CD4-positive, alpha-beta memory T cell (primary cell): ENCODE results near the gene FSTL4. TPM values are rescaled to one million over a fixed set of nuclear protein-coding genes. Genes with fewer than 3 reads are reported as not detected.

Experiments
- CTCF ChIA-PET: fragments of 350-600 bp; sonication (Branson Sonifier 250); formaldehyde crosslinking; loops from one replicate; lab custom pipeline; 2021; ENCODE audit warnings: inconsistent platforms; ENCODE audit not compliant: partially characterized antibody; lab: Charles Lee
- POLR2A ChIA-PET: fragments of 350-600 bp; sonication (Branson Sonifier 250); formaldehyde crosslinking; loops from one replicate; lab custom pipeline; 2021; ENCODE audit not compliant: partially characterized antibody; lab: Charles Lee
- DNase-seq, 5 donors: peaks; one replicate each; pipeline versions ENCODE4 v3.0.0 to v3.0.0-alpha.2; 2020 to 2022; ENCODE audit warnings: mixed read lengths in 1 of 5
- H3K27ac ChIP-seq: one replicate; pipeline ENCODE4 v1.7.0; 2013; ENCODE audit warnings: low read depth, low read length
- H3K27me3 ChIP-seq: 2 replicates; pipeline ENCODE4 v1.7.0; 2013; ENCODE audit warnings: mild to moderate bottlenecking, low read length, moderate library complexity; ENCODE audit not compliant: insufficient read depth
- H3K36me3 ChIP-seq: 2 replicates; pipeline ENCODE4 v1.7.0; 2013; ENCODE audit warnings: mild to moderate bottlenecking, low read length, moderate library complexity; ENCODE audit not compliant: insufficient read depth
- H3K4me1 ChIP-seq: 2 replicates; pipeline ENCODE4 v1.7.0; 2013; ENCODE audit warnings: mild to moderate bottlenecking, low read length, moderate library complexity; ENCODE audit not compliant: insufficient read depth
- H3K4me3 ChIP-seq, 2 donors: one replicate each; pipeline ENCODE4 v1.7.0; 2013; ENCODE audit warnings: low read length in 2 of 2, mild to moderate bottlenecking in 1 of 2
- H3K9me3 ChIP-seq, 2 donors: one replicate each; pipeline ENCODE4 v1.7.0; 2013; ENCODE audit warnings: low read length in 2 of 2, control low read depth in 1 of 2; ENCODE audit not compliant: control insufficient read depth in 1 of 2
- H3K27ac Mint-ChIP-seq, 7 donors: one replicate each; pipeline ENCODE4 v1.8.0; 2020 to 2021; ENCODE audit warnings: mixed read lengths in 7 of 7, mild to moderate bottlenecking in 6 of 7, inconsistent platforms in 3 of 7, moderate library complexity in 3 of 7
- H3K27me3 Mint-ChIP-seq, 2 donors: one replicate each; pipeline ENCODE4 v1.8.0; 2020 to 2021; ENCODE audit warnings: mixed read lengths in 2 of 2
- H3K36me3 Mint-ChIP-seq, 2 donors: one replicate each; pipeline ENCODE4 v1.8.0; 2020 to 2021; ENCODE audit warnings: mixed read lengths in 2 of 2, inconsistent platforms in 1 of 2, mild to moderate bottlenecking in 1 of 2
- H3K4me1 Mint-ChIP-seq, 4 donors: one replicate each; pipeline ENCODE4 v1.8.0; 2020 to 2021; ENCODE audit warnings: mixed read lengths in 4 of 4, mild to moderate bottlenecking in 1 of 4
- H3K4me3 Mint-ChIP-seq, 8 donors: one replicate each; pipeline ENCODE4 v1.8.0; 2020 to 2021; ENCODE audit warnings: mixed read lengths in 8 of 8, mild to moderate bottlenecking in 7 of 8, moderate library complexity in 6 of 8, inconsistent platforms in 3 of 8
- H3K9me3 Mint-ChIP-seq, 8 donors: one replicate each; pipeline ENCODE4 v1.8.0; 2020 to 2021; ENCODE audit warnings: mixed read lengths in 8 of 8, mild to moderate bottlenecking in 5 of 8, inconsistent platforms in 3 of 8, moderate library complexity in 1 of 8
- intact Hi-C: fragments of 100-400 bp; cut with micrococcal nuclease; formaldehyde crosslinking; loops from one replicate; pipeline ENCODE4 v1.15.1; 2023
- polyA plus RNA-seq, 2 donors: library from polyadenylated mRNA; unstranded; fragments of 300-500 nt; fragmentation: Illumina TruSeq; gene quantifications; one replicate each; pipeline ENCODE4 v1.2.3, GENCODE V29; 2021
- total RNA-seq, 2 experiments: library from RNA; stranded (reverse); gene quantifications; one replicate each; pipeline ENCODE4 v1.2.3, GENCODE V29; 2021

The FSTL4 gene
- total and polyA plus RNA-seq, 4 experiments from 2014 or later, result not detected

DNA sequence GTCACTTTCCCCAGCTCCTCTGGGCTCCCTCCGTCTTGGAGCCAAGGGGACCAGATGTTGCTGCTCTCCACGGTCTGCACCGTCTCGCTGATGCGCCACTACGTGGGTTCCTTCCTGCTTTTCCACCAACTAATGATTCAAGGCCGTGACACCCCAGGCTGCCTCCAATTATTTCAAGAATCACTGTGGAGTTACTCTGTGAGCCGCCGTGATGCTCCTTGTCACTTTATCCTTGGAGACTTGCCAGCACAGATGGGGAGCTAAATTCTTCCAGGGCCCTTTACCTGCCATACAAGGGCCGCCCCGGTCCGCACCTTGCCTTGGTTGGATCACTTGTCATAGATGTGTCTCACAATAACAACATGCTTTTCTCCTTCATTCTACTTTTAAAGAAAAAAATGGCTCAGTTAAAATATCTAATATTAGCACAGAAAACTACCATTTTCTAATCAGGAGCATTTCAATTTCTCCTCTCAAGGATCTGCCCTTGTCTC lies 202.0 kb downstream of the FSTL4 start:
- no peaks in the 10 kb centered on the region for H3K36me3 Mint-ChIP-seq
- intact Hi-C loops, result no loop called here

DNA sequence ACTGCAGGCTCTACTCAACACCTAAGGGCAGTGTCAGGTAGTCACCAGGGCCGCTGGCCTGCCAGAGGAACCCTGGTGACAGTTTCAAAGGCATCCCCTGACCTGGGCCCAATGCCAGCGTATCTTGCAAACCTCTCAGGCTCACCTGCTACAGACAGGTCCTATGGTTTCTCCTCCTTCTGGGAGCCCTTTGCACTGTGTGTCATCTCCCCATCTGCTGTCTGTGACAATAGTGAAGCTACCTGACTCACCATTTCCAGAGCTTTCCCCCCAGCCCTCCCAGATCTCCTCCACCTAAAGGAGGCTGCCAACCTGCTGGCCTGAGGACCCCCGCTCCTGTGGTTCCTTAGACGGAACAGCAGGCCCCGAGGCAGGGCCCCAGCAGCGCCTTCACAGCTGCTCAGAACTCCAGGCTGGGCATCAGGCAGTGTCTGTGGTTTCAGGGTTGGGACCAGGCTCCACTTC lies 203.1 kb downstream of the FSTL4 start:
- Mint-ChIP-seq H3K9me3 (no peaks in the 10 kb centered on the region), H3K4me1 (no peaks in the 10 kb centered on the region), H3K36me3 (no peaks in the 10 kb centered on the region), H3K4me3 (no peak overlapping the region), H3K27ac (no peak overlapping the region), H3K27me3 (peaks cover 9 to 19% of the 10 kb centered on the region in 2 donors)
- Histone ChIP-seq H3K9me3 (no peaks in the 10 kb centered on the region), H3K4me1 (no peaks in the 10 kb centered on the region), H3K36me3 (no peaks in the 10 kb centered on the region), H3K4me3 (no peak overlapping the region), H3K27me3 (peaks cover 7% of the 10 kb centered on the region), H3K27ac (no peak overlapping the region)
- ChIA-PET POLR2A (no interaction called here), CTCF (interaction anchor here (1.1 kb wide), 1 partner anchor 15 kb away, joined by 4 read pairs; no protein-coding TSS in a partner anchor)
- intact Hi-C loops, result no loop called here
- no peak for DNase-seq

More for the DNA sequence above, 202.0 kb downstream of the FSTL4 start:
- peaks cover 9 to 21% of the 10 kb centered on the region in 2 donors for H3K27me3 Mint-ChIP-seq
- H3K4me1 Mint-ChIP-seq, result no peaks in the 10 kb centered on the region
- no peaks in the 10 kb centered on the region for H3K9me3 Mint-ChIP-seq
- no peak overlapping the region for H3K4me3 Mint-ChIP-seq
- Histone ChIP-seq H3K9me3 (no peaks in the 10 kb centered on the region), H3K27ac (no peak overlapping the region), H3K4me3 (no peak overlapping the region), H3K36me3 (no peaks in the 10 kb centered on the region), H3K27me3 (peaks cover 7% of the 10 kb centered on the region), H3K4me1 (no peaks in the 10 kb centered on the region)
- no peak for DNase-seq
- no peak overlapping the region for H3K27ac Mint-ChIP-seq
- POLR2A ChIA-PET, result no interaction called here
- CTCF ChIA-PET, result interaction anchor here (2.0 kb wide), 1 partner anchor 14 kb away, joined by 7 read pairs; no protein-coding TSS in a partner anchor

- ChIA-PET CTCF (interaction anchor here (1.1 kb wide), 1 partner anchor 16 kb away, joined by 4 read pairs; no protein-coding TSS in a partner anchor), POLR2A (no interaction called here)
- Mint-ChIP-seq H3K4me1 (no peaks in the 10 kb centered on the region), H3K27ac (no peak overlapping the region), H3K36me3 (no peaks in the 10 kb centered on the region), H3K27me3 (peaks cover 9 to 16% of the 10 kb centered on the region in 2 donors), H3K4me3 (no peak overlapping the region), H3K9me3 (no peaks in the 10 kb centered on the region)
- Histone ChIP-seq H3K9me3 (no peaks in the 10 kb centered on the region), H3K4me1 (no peaks in the 10 kb centered on the region), H3K4me3 (no peak overlapping the region), H3K27ac (no peak overlapping the region), H3K27me3 (peaks cover 7% of the 10 kb centered on the region), H3K36me3 (no peaks in the 10 kb centered on the region)
- no peak for DNase-seq
- intact Hi-C loops, result no loop called here
Measured at GRCh38 chr5:133408322-133408721, 204.0 kb downstream of the FSTL4 start.

- Mint-ChIP-seq H3K4me3 (no peak overlapping the region), H3K4me1 (no peaks in the 10 kb centered on the region), H3K36me3 (no peaks in the 10 kb centered on the region), H3K27me3 (peaks cover 3 to 17% of the 10 kb centered on the region in 2 donors), H3K9me3 (no peaks in the 10 kb centered on the region), H3K27ac (no peak overlapping the region)
- no peak overlapping the region for H3K27ac ChIP-seq
- no peak overlapping the region for H3K4me3 ChIP-seq
- POLR2A ChIA-PET, result no interaction called here
- intact Hi-C loops, result no loop called here
- H3K4me1 ChIP-seq, result no peaks in the 10 kb centered on the region
- CTCF ChIA-PET, result interaction anchor here (1.4 to 2.1 kb wide), 2 partner anchors 16 to 18 kb away, joined by 5 to 10 read pairs; no protein-coding TSS in a partner anchor
- H3K27me3 ChIP-seq, result no peaks in the 10 kb centered on the region
- no peaks in the 10 kb centered on the region for H3K9me3 ChIP-seq
- no peak for DNase-seq
- no peaks in the 10 kb centered on the region for H3K36me3 ChIP-seq
Measured at GRCh38 chr5:133406977-133407632, 205.2 kb downstream of the FSTL4 start.

DNA sequence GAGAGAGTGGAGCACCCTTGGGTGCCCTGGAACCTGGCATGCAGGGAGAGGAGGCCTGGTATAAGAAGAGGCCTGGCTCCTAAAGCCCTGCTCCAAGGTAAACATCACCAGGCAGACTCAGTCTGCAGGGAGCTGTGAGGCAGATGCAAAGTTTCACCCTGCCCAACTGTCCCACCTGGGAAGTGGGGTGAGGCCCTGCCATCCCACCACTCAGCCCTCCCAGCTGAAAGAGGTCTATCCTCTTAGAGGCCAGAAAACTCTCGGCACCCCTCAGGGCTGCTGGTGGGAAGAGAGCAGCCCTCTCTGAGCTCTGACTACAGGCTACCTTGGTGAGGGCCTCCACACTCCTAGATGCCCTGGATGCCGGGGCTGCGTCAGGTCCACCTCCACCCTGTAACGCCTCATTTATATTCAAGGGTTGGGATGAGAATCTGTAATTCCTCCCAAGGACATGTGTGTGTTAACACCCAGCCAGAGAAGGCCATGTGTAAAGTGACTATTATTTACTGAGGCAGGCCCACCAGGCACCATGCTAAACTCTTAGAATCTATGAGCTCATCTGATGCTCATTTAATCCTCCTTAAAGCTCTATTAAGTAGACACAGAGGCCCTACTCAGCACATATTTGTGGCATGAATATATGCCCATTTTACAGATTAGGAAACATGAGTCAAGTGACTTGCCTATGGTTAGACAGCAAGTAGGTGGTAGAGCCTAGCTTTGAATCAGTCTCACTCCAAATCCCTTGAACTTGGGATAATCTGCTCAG lies 205.9 kb downstream of the FSTL4 start:
- CTCF ChIA-PET, result interaction anchor here (1.4 to 2.1 kb wide), 2 partner anchors 17 to 19 kb away, joined by 5 to 10 read pairs; no protein-coding TSS in a partner anchor
- H3K27ac Mint-ChIP-seq, result no peak overlapping the region
- Histone ChIP-seq H3K27me3 (no peaks in the 10 kb centered on the region), H3K4me1 (no peaks in the 10 kb centered on the region), H3K36me3 (no peaks in the 10 kb centered on the region), H3K4me3 (no peak overlapping the region), H3K9me3 (no peaks in the 10 kb centered on the region), H3K27ac (no peak overlapping the region)
- POLR2A ChIA-PET, result no interaction called here
- no peaks in the 10 kb centered on the region for H3K4me1 Mint-ChIP-seq
- H3K4me3 Mint-ChIP-seq, result no peak overlapping the region
- DNase-seq, result no peak
- no peaks in the 10 kb centered on the region for H3K36me3 Mint-ChIP-seq
- intact Hi-C loops, result no loop called here
- no peaks in the 10 kb centered on the region for H3K9me3 Mint-ChIP-seq
- H3K27me3 Mint-ChIP-seq, result peaks cover 2 to 18% of the 10 kb centered on the region in 2 donors

DNA sequence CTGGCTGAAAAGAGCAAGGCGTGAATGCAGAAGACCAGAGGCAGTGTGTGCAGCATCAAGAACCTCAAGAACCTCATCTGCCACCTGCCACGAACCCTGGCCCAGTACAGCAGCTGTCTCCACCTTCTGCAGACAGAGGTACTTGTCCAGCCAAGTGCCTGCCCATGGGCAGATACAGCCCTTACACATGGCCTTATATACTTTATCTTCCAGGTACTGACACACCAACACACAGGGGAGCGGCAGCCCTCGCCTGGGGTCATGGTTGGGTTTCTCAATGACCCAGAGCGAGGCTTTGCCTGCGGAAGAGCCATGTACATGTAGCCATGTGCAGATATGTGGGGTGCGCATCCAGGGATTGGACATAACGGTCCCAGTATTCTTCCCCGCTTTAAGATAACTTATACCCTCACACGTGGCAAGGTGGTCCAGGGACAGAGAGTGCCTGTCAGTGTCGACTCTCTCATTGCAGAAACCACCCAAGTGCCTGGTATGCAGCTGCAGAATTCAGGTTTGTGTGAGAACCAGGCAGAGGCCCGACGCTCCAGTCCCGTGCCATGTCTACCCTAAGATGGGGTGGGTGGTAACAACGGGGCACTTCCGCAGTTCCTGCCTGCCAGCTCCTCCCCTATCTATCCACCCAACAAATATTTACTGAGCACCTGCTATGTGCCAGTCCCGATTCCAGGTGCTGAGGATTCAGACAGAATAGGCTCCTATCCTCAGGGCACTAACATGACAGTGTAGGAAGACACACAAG lies 206.9 kb downstream of the FSTL4 start:
- ChIA-PET CTCF (interaction anchor here (1.0 to 2.1 kb wide), 2 partner anchors 9 to 18 kb away, joined by 3 to 10 read pairs; no protein-coding TSS in a partner anchor), POLR2A (no interaction called here)
- Mint-ChIP-seq H3K4me1 (no peaks in the 10 kb centered on the region), H3K4me3 (no peak overlapping the region), H3K27me3 (peaks cover 2 to 11% of the 10 kb centered on the region in 2 donors), H3K27ac (no peak overlapping the region), H3K36me3 (no peaks in the 10 kb centered on the region), H3K9me3 (no peaks in the 10 kb centered on the region)
- Histone ChIP-seq H3K4me3 (no peak overlapping the region), H3K27me3 (no peaks in the 10 kb centered on the region), H3K36me3 (no peaks in the 10 kb centered on the region), H3K4me1 (no peaks in the 10 kb centered on the region), H3K9me3 (no peaks in the 10 kb centered on the region), H3K27ac (no peak overlapping the region)
- intact Hi-C loops, result no loop called here
- DNase-seq, result no peak
